Thyroid gland (tissue), 4 donors: ENCODE measurements around the gene CASP6. TPM values are rescaled to one million over a fixed set of nuclear protein-coding genes. Genes with fewer than 3 reads are reported as not detected.

Source experiments
- DNase-seq, 2 donors: peaks; one replicate each; pipeline ENCODE4 v3.0.0-alpha.2; 2019
- H3K27ac ChIP-seq, 3 donors: fragments of 200-600 bp; sonication (generic); 1 replicate in 2 of 3; 2 replicates in 1 of 3; pipeline ENCODE4 v1.5.1; 2016 to 2019; ENCODE audit warnings: mild to moderate bottlenecking in 1 of 3, moderate library complexity in 1 of 3
- H3K27me3 ChIP-seq: fragments of 200-600 bp; sonication (generic); one replicate; pipeline ENCODE4 v1.5.1; 2019
- H3K36me3 ChIP-seq, 2 donors: fragments of 200-600 bp; sonication (generic); one replicate each; pipeline ENCODE4 v1.5.1; 2016 to 2019
- H3K4me1 ChIP-seq, 2 donors: fragments of 200-600 bp; sonication (generic); one replicate each; pipeline ENCODE4 v1.5.1; 2017 to 2019
- H3K4me3 ChIP-seq, 3 donors: fragments of 200-600 bp; sonication (generic); replicated peaks in 1 of 3; 1 replicate in 2 of 3; 2 replicates in 1 of 3; pipeline ENCODE4 v1.5.1; 2016; ENCODE audit warnings: mild to moderate bottlenecking in 1 of 3
- H3K9me3 ChIP-seq: fragments of 200-600 bp; sonication (generic); one replicate; pipeline ENCODE4 v1.5.1; 2017
- CTCF ChIP-seq, 6 experiments: fragments of 200-600 bp in 3 of 6; fragments of 450-650 bp in 3 of 6; sonication (generic) in 3 of 6; IDR thresholded peaks; one replicate each; pipeline ENCODE4 v1.5.1; 2016 to 2019; ENCODE audit warnings: antibody characterized with exemption in 6 of 6, mild to moderate bottlenecking in 2 of 6, inconsistent platforms in 1 of 6, moderate library complexity in 1 of 6
- POLR2A ChIP-seq, 2 donors: fragments of 450-650 bp; IDR thresholded peaks; one replicate each; pipeline ENCODE4 v1.6.1; 2017; ENCODE audit warnings: antibody characterized with exemption in 2 of 2, mild to moderate bottlenecking in 2 of 2, moderate library complexity in 1 of 2
- WGBS, 2 donors: methylation state at CpG; one replicate each; pipeline ENCODE4 v1.1.5; 2017; 5-methylcytosine and 5-hydroxymethylcytosine counted together
- intact Hi-C: fragments of 100-400 bp; cut with DNase I; formaldehyde crosslinking; loops from one replicate; pipeline ENCODE4 v1.15.1; 2023
- total RNA-seq, 4 donors: library from RNA; depleted of rRNA; stranded (reverse); fragments of >200 nt; gene quantifications; one replicate each; pipeline ENCODE4 v1.2.3, GENCODE V29; 2016

The CASP6 gene
- total RNA-seq, 4 donors from 2014 or later = 16.2 to 25.6 (median 20.5) TPM

GRCh38 chr4:109657854-109658418 lies 45.3 kb downstream of the CASP6 start:
- Histone ChIP-seq H3K9me3 (no peaks in the 10 kb centered on the region), H3K27me3 (no peaks in the 10 kb centered on the region), H3K36me3 (no peaks in the 10 kb centered on the region), H3K27ac (no peak overlapping the region), H3K4me1 (no peaks in the 10 kb centered on the region), H3K4me3 (no peak overlapping the region)
- DNase-seq = no peak
- 95 to 97% methylated on average over 9 of the region's 9 CpGs for WGBS, 2 donors
- TF ChIP-seq CTCF (IDR thresholded peaks at IDR 0.05) = no peak
- TF ChIP-seq POLR2A (IDR thresholded peaks at IDR 0.05) = no peak
- intact Hi-C loops = no loop called here

GRCh38 chr4:109655396-109655795 lies 47.8 kb downstream of the CASP6 start:
- TF ChIP-seq CTCF (IDR thresholded peaks at IDR 0.05) (no peak), POLR2A (IDR thresholded peaks at IDR 0.05) (no peak)
- no peaks in the 10 kb centered on the region for H3K36me3 ChIP-seq
- H3K4me3 ChIP-seq = no peak overlapping the region
- no peaks in the 10 kb centered on the region for H3K9me3 ChIP-seq
- H3K27ac ChIP-seq = no peak overlapping the region
- no peaks in the 10 kb centered on the region for H3K4me1 ChIP-seq
- WGBS, 2 donors = 57 to 62% methylated on average over 6 of the region's 6 CpGs
- no peaks in the 10 kb centered on the region for H3K27me3 ChIP-seq
- DNase-seq = no peak
- intact Hi-C loops = no loop called here

- Histone ChIP-seq H3K4me1 (no peaks in the 10 kb centered on the region), H3K27me3 (no peaks in the 10 kb centered on the region), H3K4me3 (no peak overlapping the region), H3K9me3 (no peaks in the 10 kb centered on the region), H3K36me3 (no peaks in the 10 kb centered on the region), H3K27ac (no peak overlapping the region)
- intact Hi-C loops = no loop called here
- TF ChIP-seq POLR2A (IDR thresholded peaks at IDR 0.05) = no peak
- TF ChIP-seq CTCF (IDR thresholded peaks at IDR 0.05) = no peak
- DNase-seq = no peak
- 91% methylated on average over 1 of the region's 1 CpG for WGBS, 2 donors
These were observed 53.4 kb downstream of the CASP6 start for GRCh38 chr4:109649872-109650271.

- Histone ChIP-seq H3K9me3 (no peaks in the 10 kb centered on the region), H3K36me3 (no peaks in the 10 kb centered on the region), H3K27me3 (no peaks in the 10 kb centered on the region), H3K4me1 (no peaks in the 10 kb centered on the region), H3K27ac (no peak overlapping the region), H3K4me3 (no peak overlapping the region)
- DNase-seq = no peak
- WGBS, 2 donors = 83 to 87% methylated on average over 2 of the region's 2 CpGs
- no peak for TF ChIP-seq CTCF (IDR thresholded peaks at IDR 0.05)
- TF ChIP-seq POLR2A (IDR thresholded peaks at IDR 0.05) = no peak
- intact Hi-C loops = no loop called here
These were observed 54.2 kb downstream of the CASP6 start for GRCh38 chr4:109648997-109649575.

GRCh38 chr4:109648266-109648996 lies 54.8 kb downstream of the CASP6 start:
- H3K27me3 ChIP-seq = no peaks in the 10 kb centered on the region
- no peak overlapping the region for H3K27ac ChIP-seq
- no peaks in the 10 kb centered on the region for H3K36me3 ChIP-seq
- no peak overlapping the region for H3K4me3 ChIP-seq
- no peaks in the 10 kb centered on the region for H3K4me1 ChIP-seq
- intact Hi-C loops = no loop called here
- 63 to 76% methylated on average over 5 of the region's 5 CpGs for WGBS, 2 donors
- TF ChIP-seq POLR2A (IDR thresholded peaks at IDR 0.05) = no peak
- no peak for DNase-seq
- no peaks in the 10 kb centered on the region for H3K9me3 ChIP-seq
